GM12878 (cell line): ENCODE data around the gene CBFA2T3.

Experiments
- CREB1 ChIP-seq: IDR thresholded peaks from 2 replicates; pipeline ENCODE4 v1.6.1; 2012; ENCODE audit warnings: low read depth, mild to moderate bottlenecking, inconsistent platforms
- MAX ChIP-seq: IDR thresholded peaks from 2 replicates; pipeline ENCODE4 v1.6.1; 2012; ENCODE audit warnings: low read depth, low read length, improper control_type of control experiment
- TCF7 ChIP-seq: IDR thresholded peaks from 2 replicates; pipeline ENCODE4 v1.6.1; 2014; ENCODE audit warnings: antibody characterized with exemption, borderline replicate concordance
- ZNF207 ChIP-seq: fragments of 450-650 bp; IDR thresholded peaks from 2 replicates; pipeline ENCODE4 v1.6.1; 2014; ENCODE audit warnings: antibody characterized with exemption, mild to moderate bottlenecking, borderline replicate concordance

GRCh38 chr16:89023621-89024511 lies 46.9 kb upstream of the CBFA2T3 start:
- no peak for TF ChIP-seq MAX
- no peak for TF ChIP-seq ZNF207
- no peak for TF ChIP-seq CREB1
- no peak for TF ChIP-seq TCF7
